CD4-positive, alpha-beta T cell treated with Interleukin-4 for 1 hour (primary cell): Measurements from ENCODE around the gene ACOXL.

ENCODE experiments used
- DNase-seq, 2 donors: peaks; one replicate each; pipeline ENCODE4 v3.0.0-alpha.2; 2020 to 2022

The ACOXL gene

GRCh38 chr2:111119822-111120252 is 387.5 kb downstream of the ACOXL start:
- no peak for DNase-seq

GRCh38 chr2:111120253-111121027 is 388.1 kb downstream of the ACOXL start, which contains the start of gene BCL2L11:
Gene BCL2L11, plus strand, starts transcription at chr2:111120914. Its CDS starts 2,832 bp downstream, at chr2:111123746.
- DNase-seq = peak; percentile 93 to 94

GRCh38 chr2:111121028-111121827 is 388.9 kb downstream of the ACOXL start:
- peak; percentile 22 to 48 for DNase-seq

GRCh38 chr2:111121828-111122630 is 389.7 kb downstream of the ACOXL start:
- DNase-seq = peak; percentile 82 to 83

GRCh38 chr2:111122631-111123421 is 390.5 kb downstream of the ACOXL start:
- peak; percentile 24 to 54 for DNase-seq

GRCh38 chr2:111123751-111124150 is 391.4 kb downstream of the ACOXL start:
- no peak for DNase-seq

GRCh38 chr2:111126581-111126980 is 394.2 kb downstream of the ACOXL start:
- no peak for DNase-seq

GRCh38 chr2:111127351-111127750 is 395.0 kb downstream of the ACOXL start:
- DNase-seq = no peak

GRCh38 chr2:111128096-111128495 is 395.7 kb downstream of the ACOXL start:
- DNase-seq = no peak

GRCh38 chr2:111133603-111134002 is 401.2 kb downstream of the ACOXL start:
- DNase-seq = no peak

- DNase-seq = no peak
Observed at GRCh38 chr2:111134055-111134454, 401.7 kb downstream of the ACOXL start.

- no peak for DNase-seq
Observed at GRCh38 chr2:111135237-111135909, 403.0 kb downstream of the ACOXL start.

GRCh38 chr2:111135910-111136297 is 403.5 kb downstream of the ACOXL start:
- DNase-seq = no peak

- DNase-seq = no peak
Observed at GRCh38 chr2:111138839-111139238, 406.5 kb downstream of the ACOXL start.

GRCh38 chr2:111139637-111140317 is 407.4 kb downstream of the ACOXL start:
- DNase-seq = no peak

GRCh38 chr2:111140815-111141214 is 408.4 kb downstream of the ACOXL start:
- no peak for DNase-seq

- no peak for DNase-seq
Observed at GRCh38 chr2:111142101-111142500, 409.7 kb downstream of the ACOXL start.

GRCh38 chr2:111143107-111143842 is 410.9 kb downstream of the ACOXL start:
- no peak for DNase-seq

GRCh38 chr2:111143843-111144198 is 411.4 kb downstream of the ACOXL start:
- DNase-seq = no peak

GRCh38 chr2:111145103-111145760 is 412.9 kb downstream of the ACOXL start:
- DNase-seq = no peak
